Liver (tissue), 3 donors: ENCODE results near the gene TLR5.

Source experiments
- JUND ChIP-seq, 2 donors: IDR thresholded peaks; 2 replicates each; pipeline ENCODE4 v1.6.1; 2016; ENCODE audit warnings: antibody characterized with exemption in 2 of 2
- RAD21 ChIP-seq, 2 donors: IDR thresholded peaks; 2 replicates each; pipeline ENCODE4 v1.6.1; 2016; ENCODE audit warnings: antibody characterized with exemption in 2 of 2, mild to moderate bottlenecking in 2 of 2
- TF ChIP-seq, protein P1 (sequence below): fragments of 150-350 bp; IDR thresholded peaks from 2 replicates; pipeline ENCODE4 v1.5.1; 2017; ENCODE audit warnings: improper control_type of control experiment, low read depth, low read length; ENCODE audit not compliant: missing input control
- donor health status: healthy.
- donor health status: healthy.

DNA sequence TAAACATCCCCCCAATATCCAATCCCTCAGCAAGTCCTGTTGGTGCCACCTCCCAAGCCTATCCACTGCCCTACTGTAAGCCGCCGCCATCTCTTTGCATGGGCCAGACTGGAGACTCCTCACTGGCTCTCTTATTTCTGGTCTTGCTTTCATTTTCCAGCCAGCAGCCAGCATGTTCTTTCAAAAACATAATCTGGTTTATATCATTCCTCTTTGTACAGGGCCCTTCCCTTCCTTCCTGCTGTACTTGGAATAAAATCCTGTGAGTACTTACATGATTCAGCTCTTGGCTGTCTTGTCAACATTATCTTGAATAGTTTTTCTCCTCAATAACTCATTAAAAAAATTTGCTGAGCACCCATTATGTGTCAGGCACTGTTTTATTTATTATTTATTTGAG, 28.2 kb downstream of the TLR5 start:
- TF ChIP-seq, protein P1, sequence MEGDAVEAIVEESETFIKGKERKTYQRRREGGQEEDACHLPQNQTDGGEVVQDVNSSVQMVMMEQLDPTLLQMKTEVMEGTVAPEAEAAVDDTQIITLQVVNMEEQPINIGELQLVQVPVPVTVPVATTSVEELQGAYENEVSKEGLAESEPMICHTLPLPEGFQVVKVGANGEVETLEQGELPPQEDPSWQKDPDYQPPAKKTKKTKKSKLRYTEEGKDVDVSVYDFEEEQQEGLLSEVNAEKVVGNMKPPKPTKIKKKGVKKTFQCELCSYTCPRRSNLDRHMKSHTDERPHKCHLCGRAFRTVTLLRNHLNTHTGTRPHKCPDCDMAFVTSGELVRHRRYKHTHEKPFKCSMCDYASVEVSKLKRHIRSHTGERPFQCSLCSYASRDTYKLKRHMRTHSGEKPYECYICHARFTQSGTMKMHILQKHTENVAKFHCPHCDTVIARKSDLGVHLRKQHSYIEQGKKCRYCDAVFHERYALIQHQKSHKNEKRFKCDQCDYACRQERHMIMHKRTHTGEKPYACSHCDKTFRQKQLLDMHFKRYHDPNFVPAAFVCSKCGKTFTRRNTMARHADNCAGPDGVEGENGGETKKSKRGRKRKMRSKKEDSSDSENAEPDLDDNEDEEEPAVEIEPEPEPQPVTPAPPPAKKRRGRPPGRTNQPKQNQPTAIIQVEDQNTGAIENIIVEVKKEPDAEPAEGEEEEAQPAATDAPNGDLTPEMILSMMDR: no peak
- TF ChIP-seq JUND (IDR thresholded peaks at IDR 0.05) (peak in 1 of 2 donors; percentile 26), RAD21 (IDR thresholded peaks at IDR 0.05) (no peak)
